HCT116 (cell line): ENCODE results near the gene OR6C3.
"Not testable (repeated sequence)": the region's sequence is repeated elsewhere in the genome, so short reads cannot be mapped to it uniquely, and the experiment has no call there.

Experiments
- EZH2 ChIP-seq: fragments of 200-600 bp; sonication (generic); IDR thresholded peaks from 2 replicates; pipeline ENCODE4 v1.6.1; 2017; ENCODE audit warnings: antibody characterized with exemption, mixed run types
- EZH2phosphoT487 ChIP-seq: fragments of 200-600 bp; IDR thresholded peaks from 2 replicates; pipeline ENCODE4 v1.6.1; 2018; ENCODE audit warnings: antibody characterized with exemption, borderline replicate concordance
- POLR2A ChIP-seq: IDR thresholded peaks from 2 replicates; pipeline ENCODE4 v1.7.0; 2011; ENCODE audit warnings: borderline replicate concordance; ENCODE audit not compliant: insufficient read depth, insufficient read length; ENCODE audit errors: extremely low read depth
- RAD21 ChIP-seq: IDR thresholded peaks from 2 replicates; pipeline ENCODE4 v1.6.1; 2012; ENCODE audit warnings: low read depth, mild to moderate bottlenecking
- REST ChIP-seq: IDR thresholded peaks from 2 replicates; pipeline ENCODE4 v1.6.1; 2012; ENCODE audit warnings: low read depth
- SIN3A ChIP-seq: IDR thresholded peaks from 2 replicates; pipeline ENCODE4 v1.6.1; 2012; ENCODE audit warnings: low read depth
- ZNF274 ChIP-seq: fragments of 200-500 bp; sonication (Bioruptor generic); IDR thresholded peaks from 2 replicates; pipeline ENCODE4 v1.6.1; 2014; ENCODE audit warnings: mild to moderate bottlenecking, low read depth, low read length, inconsistent platforms
- TF ChIP-seq, protein P1 (sequence below), 3 experiments: fragments of 200-600 bp in 1 of 3; sonication (generic) in 1 of 3; IDR thresholded peaks in 2 of 3; conservative IDR thresholded peaks in 1 of 3; 2 replicates each; pipeline ENCODE4 v1.5.1; 2012 to 2017; ENCODE audit warnings: low read depth in 2 of 3, low read length in 2 of 3, antibody characterized with exemption in 1 of 3, borderline replicate concordance in 1 of 3, control low read depth in 1 of 3, mild to moderate bottlenecking in 1 of 3, mixed read lengths in 1 of 3, mixed run types in 1 of 3, moderate library complexity in 1 of 3; ENCODE audit not compliant: insufficient read depth in 1 of 3

- TF ChIP-seq EZH2phosphoT487, SIN3A, EZH2, POLR2A, REST, ZNF274, RAD21: not testable (repeated sequence)
- TF ChIP-seq, protein P1, sequence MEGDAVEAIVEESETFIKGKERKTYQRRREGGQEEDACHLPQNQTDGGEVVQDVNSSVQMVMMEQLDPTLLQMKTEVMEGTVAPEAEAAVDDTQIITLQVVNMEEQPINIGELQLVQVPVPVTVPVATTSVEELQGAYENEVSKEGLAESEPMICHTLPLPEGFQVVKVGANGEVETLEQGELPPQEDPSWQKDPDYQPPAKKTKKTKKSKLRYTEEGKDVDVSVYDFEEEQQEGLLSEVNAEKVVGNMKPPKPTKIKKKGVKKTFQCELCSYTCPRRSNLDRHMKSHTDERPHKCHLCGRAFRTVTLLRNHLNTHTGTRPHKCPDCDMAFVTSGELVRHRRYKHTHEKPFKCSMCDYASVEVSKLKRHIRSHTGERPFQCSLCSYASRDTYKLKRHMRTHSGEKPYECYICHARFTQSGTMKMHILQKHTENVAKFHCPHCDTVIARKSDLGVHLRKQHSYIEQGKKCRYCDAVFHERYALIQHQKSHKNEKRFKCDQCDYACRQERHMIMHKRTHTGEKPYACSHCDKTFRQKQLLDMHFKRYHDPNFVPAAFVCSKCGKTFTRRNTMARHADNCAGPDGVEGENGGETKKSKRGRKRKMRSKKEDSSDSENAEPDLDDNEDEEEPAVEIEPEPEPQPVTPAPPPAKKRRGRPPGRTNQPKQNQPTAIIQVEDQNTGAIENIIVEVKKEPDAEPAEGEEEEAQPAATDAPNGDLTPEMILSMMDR (IDR thresholded peaks at IDR 0.05 in 2 of 3, conservative IDR thresholded peaks at IDR 0.05 in 1 of 3; ENCODE audit: borderline replicate concordance in 1 of 3, insufficient read depth in 1 of 3, low read depth in 2 of 3, low read length in 2 of 3): not testable (repeated sequence)
Measured at GRCh38 chr12:55325801-55326200, 4.7 kb upstream of the OR6C3 start.
